ENCODE results near the gene DMXL1. TPM values are rescaled to one million over a fixed set of nuclear protein-coding genes. Genes with fewer than 3 reads are reported as not detected.

Gene DMXL1
- total RNA-seq, 6 experiments from 2014 or later = 19.1 to 25.6 (median 22.9) TPM

DNA sequence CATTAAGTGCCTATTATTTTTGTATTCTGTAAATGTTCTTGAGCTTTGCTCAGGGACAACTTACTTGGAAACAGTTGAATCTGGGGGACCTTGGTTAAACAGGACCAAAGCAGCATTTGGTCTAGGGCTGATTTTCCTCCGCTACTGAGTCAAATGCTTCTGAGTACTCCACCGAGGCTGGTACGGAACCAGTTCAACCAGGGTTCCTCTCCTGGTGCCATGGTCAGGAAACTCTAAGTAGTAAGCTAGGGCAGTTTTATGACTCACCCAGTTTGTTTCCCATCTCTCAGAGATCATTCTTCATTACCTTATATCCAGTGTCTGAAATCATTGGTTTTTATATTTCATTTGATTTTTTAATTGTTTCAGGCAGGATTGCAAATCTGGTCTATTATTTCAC lies 173.0 kb downstream of the DMXL1 start:
- DNase-seq (no peak), ATAC-seq (no peak)
- no peak overlapping the region for H3K4me3 ChIP-seq
- WGBS (ENCODE audit: insufficient coverage, low coverage, low lambda C conversion rate, missing lambda C conversion rate) = 100% methylated on average over 3 of the region's 3 CpGs
- no peaks in the 10 kb centered on the region for H3K9me3 ChIP-seq
- no peaks in the 10 kb centered on the region for H3K4me1 ChIP-seq
- TF ChIP-seq, protein P1, sequence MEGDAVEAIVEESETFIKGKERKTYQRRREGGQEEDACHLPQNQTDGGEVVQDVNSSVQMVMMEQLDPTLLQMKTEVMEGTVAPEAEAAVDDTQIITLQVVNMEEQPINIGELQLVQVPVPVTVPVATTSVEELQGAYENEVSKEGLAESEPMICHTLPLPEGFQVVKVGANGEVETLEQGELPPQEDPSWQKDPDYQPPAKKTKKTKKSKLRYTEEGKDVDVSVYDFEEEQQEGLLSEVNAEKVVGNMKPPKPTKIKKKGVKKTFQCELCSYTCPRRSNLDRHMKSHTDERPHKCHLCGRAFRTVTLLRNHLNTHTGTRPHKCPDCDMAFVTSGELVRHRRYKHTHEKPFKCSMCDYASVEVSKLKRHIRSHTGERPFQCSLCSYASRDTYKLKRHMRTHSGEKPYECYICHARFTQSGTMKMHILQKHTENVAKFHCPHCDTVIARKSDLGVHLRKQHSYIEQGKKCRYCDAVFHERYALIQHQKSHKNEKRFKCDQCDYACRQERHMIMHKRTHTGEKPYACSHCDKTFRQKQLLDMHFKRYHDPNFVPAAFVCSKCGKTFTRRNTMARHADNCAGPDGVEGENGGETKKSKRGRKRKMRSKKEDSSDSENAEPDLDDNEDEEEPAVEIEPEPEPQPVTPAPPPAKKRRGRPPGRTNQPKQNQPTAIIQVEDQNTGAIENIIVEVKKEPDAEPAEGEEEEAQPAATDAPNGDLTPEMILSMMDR (IDR thresholded peaks at IDR 0.05) = no peak
- no peak for TF ChIP-seq POLR2A (IDR thresholded peaks at IDR 0.05)
- H3K36me3 ChIP-seq = no peaks in the 10 kb centered on the region
- intact Hi-C loops (cut with DNase I) = no loop called here
- H3K27ac ChIP-seq = no peak overlapping the region
- no peaks in the 10 kb centered on the region for H3K27me3 ChIP-seq

DNA sequence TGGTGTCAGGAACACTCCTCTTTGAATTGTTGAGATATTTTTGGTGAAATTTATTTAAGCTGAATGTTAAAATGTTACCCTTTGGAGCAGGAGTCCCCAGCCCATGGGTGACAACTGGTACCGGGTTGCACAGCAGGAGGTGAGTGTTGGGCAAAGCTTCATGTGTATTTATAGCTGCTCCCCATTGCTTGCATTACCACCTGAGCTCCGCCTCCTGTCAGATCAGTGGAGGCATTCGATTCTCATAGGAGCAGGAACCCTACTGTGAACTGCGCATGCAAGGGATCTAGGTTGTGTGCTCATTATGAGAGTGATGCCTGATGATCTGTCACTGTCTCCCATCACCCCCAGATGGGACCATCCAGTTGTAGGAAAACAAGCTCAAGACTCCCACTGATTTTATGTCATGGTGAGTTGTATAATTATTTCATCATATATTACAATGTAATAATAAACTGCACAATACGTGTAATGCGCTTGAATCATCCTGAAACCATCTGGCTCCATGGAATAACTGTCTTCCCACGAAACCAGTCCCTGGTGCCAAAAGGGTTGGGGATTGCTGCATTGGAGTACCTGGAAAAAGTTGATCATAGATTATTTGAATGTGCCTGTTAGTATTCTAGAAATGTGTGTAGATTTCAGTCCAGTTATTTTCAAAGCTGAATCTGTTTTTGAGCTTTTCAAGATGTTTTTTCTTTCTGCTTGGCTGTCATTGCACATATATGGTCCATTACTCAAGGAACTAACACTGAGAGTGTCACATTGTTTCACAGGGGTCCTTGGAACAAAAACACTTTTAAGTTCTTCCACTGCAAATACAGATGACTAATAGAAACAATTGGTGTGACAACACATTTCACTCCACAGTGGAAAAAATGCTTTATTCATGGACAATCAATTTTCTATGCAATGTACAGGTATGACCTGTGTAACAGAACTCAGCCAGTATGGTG lies 180.3 kb downstream of the DMXL1 start:
- Histone ChIP-seq H3K4me3 (no peak overlapping the region), H3K27ac (no peak overlapping the region), H3K9me3 (no peaks in the 10 kb centered on the region), H3K4me1 (no peaks in the 10 kb centered on the region), H3K27me3 (no peaks in the 10 kb centered on the region), H3K36me3 (no peaks in the 10 kb centered on the region)
- intact Hi-C loops (cut with DNase I) = no loop called here
- no peak for DNase-seq
- no peak for ATAC-seq
- TF ChIP-seq, protein P1 (IDR thresholded peaks at IDR 0.05) = no peak
- TF ChIP-seq POLR2A (IDR thresholded peaks at IDR 0.05) = no peak
- WGBS (ENCODE audit: insufficient coverage, low coverage, low lambda C conversion rate, missing lambda C conversion rate) = 79% methylated on average over 5 of the region's 7 CpGs

DNA sequence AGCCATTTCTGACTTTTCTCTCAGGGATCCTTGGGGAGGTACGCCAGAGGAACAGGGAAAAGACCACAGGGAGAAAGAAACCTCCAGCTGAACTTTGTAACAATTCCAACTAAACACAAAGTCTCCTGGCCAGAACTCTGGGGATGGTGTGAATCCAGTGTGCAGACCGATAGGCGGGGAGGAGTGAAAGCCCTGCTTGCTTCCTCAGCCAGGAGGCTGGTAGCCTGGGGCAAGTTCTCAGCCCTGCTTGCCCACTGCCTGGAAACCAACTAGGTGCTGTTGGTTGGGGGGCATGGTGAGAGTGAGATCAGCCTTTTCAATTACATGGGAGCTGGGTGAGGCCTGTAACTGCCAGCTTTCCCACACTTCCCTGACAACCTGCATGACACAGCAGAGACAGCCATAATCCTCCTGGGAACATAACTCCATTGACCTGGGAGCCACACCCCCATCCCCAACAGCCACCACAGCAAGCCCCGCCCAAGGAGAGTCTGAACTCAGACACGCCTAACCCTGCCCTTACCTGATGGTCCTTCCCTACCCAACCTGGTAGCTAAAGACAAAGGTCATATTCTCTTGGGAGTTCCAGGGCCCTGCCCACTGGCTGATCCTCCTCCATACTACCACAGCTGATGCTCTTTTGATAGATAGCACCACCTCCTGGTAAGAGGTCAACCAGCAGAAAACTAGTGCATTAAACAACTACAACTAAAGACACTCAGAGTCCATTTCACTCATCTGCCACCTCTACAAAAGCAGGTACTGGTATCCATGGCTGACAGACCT lies 184.9 kb downstream of the DMXL1 start:
- H3K36me3 ChIP-seq = no peaks in the 10 kb centered on the region
- H3K4me3 ChIP-seq = no peak overlapping the region
- intact Hi-C loops (cut with DNase I) = no loop called here
- ATAC-seq (peak; percentile 60 to 89 (median 77)), DNase-seq (no peak)
- no peaks in the 10 kb centered on the region for H3K9me3 ChIP-seq
- no peak overlapping the region for H3K27ac ChIP-seq
- H3K27me3 ChIP-seq = no peaks in the 10 kb centered on the region
- TF ChIP-seq, protein P1 (IDR thresholded peaks at IDR 0.05) = peak; percentile 23 to 28 (median 26)
- no peak for TF ChIP-seq POLR2A (IDR thresholded peaks at IDR 0.05)
- H3K4me1 ChIP-seq = no peaks in the 10 kb centered on the region
- WGBS (ENCODE audit: insufficient coverage, low coverage, low lambda C conversion rate, missing lambda C conversion rate) = no CpG with 5 or more reads among the region's 5 CpGs

DNA sequence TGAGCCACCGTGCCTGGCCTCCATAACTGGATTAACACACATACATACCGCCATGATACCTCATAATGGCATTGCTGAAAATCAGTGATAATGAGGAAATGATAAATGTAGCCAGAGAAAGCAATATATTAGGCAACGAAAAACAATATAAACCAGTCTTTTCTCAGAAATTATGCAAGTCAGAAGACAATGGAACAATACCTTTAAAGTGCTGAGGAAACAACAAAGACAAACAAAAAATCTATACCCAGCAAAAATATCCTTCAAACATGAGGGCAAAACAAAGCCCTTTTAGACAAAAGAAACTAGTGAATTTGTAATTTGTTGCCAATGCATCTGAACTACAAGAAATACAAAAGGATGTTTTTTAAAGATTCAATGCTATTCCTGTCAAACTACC lies 186.7 kb downstream of the DMXL1 start:
- no peak for DNase-seq
- no peak for ATAC-seq
- intact Hi-C loops (cut with DNase I) = no loop called here
- Histone ChIP-seq H3K4me1 (no peaks in the 10 kb centered on the region), H3K27ac (no peak overlapping the region), H3K4me3 (no peak overlapping the region), H3K9me3 (no peaks in the 10 kb centered on the region), H3K36me3 (no peaks in the 10 kb centered on the region), H3K27me3 (no peaks in the 10 kb centered on the region)
- WGBS (ENCODE audit: insufficient coverage, low coverage, low lambda C conversion rate, missing lambda C conversion rate) = 92% methylated on average over 3 of the region's 3 CpGs
- no peak for TF ChIP-seq POLR2A (IDR thresholded peaks at IDR 0.05)
- TF ChIP-seq, protein P1 (IDR thresholded peaks at IDR 0.05) = no peak
